ENCODE results near the gene ERVK3-1.
A peak's percentile ranks its signal among the peaks of the same experiment; 100 is the strongest.

ERVK3-1 gene

DNA sequence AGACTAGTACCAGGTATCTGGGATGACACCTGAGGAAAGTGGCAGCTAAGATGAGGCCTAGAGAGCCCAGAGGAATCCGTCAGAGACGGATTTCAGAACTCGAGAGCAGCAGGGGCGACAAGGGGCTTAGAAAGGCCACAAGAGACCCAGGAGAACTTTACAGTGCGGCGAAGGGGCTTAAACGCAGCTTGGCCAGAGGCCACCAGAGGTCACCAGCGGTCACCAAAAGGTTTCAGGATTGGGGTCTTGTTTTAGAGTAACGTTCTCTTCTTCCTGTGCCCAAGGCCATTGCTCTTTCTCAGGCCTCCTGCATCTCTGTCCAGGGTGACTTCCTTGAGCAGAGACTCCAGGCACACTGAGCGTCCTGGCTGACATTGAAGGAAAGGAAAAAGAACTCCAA, 23.8 kb downstream of the ERVK3-1 start:
- Histone ChIP-seq H3K79me2 (ENCODE audit: control insufficient read depth, insufficient read depth, low read length, poor library complexity) (peaks cover 9% of the 10 kb centered on the region), H3K4me3 (ENCODE audit: low read depth, low read length) (no peak overlapping the region), H3K4me2 (ENCODE audit: low read length) (no peak overlapping the region), H2BK120ac (ENCODE audit: insufficient read depth, low read length, poor library complexity) (no peak overlapping the region), H3K36me3 (ENCODE audit: control insufficient read depth in 1 of 2, insufficient read depth in 2 of 2, low read length in 2 of 2) (no peaks in the 10 kb centered on the region), H3K23ac (ENCODE audit: low read length) (no peak overlapping the region), H3K27ac (ENCODE audit: low read depth, low read length) (no peak overlapping the region), H3K27me3 (ENCODE audit: insufficient read depth, low read length) (no peaks in the 10 kb centered on the region), H4K12ac (ENCODE audit: low read depth, low read length) (no peak overlapping the region), H4K91ac (ENCODE audit: low read depth, low read length) (no peak overlapping the region), H3K4ac (ENCODE audit: low read depth, low read length) (no peak overlapping the region), H4K8ac (ENCODE audit: low read depth, low read length) (no peak overlapping the region), H3K18ac (ENCODE audit: low read length) (no peak overlapping the region), H3K4me1 (ENCODE audit: control insufficient read depth in 1 of 2, insufficient read depth in 2 of 2, low read length in 2 of 2) (peaks cover 0 to 9% of the 10 kb centered on the region in 2 experiments), H3K79me1 (ENCODE audit: low read length) (peaks cover 5% of the 10 kb centered on the region), H3K9me3 (ENCODE audit: insufficient read depth, low read depth, low read length) (no peaks in the 10 kb centered on the region), H2AK5ac (ENCODE audit: low read length) (no peak overlapping the region), H3K9ac (ENCODE audit: low read length) (no peak overlapping the region), H2BK12ac (ENCODE audit: low read length) (no peak overlapping the region), H2AFZ (ENCODE audit: insufficient read depth, low read length, poor library complexity) (no peak overlapping the region), H2BK5ac (ENCODE audit: low read depth, low read length, poor library complexity) (no peak overlapping the region), H3K14ac (ENCODE audit: low read length) (no peak overlapping the region)
- no CpG with 5 or more reads among the region's 10 CpGs for WGBS (ENCODE audit: extremely low coverage, insufficient coverage, insufficient read length)
- DNase-seq, result no peak

DNA sequence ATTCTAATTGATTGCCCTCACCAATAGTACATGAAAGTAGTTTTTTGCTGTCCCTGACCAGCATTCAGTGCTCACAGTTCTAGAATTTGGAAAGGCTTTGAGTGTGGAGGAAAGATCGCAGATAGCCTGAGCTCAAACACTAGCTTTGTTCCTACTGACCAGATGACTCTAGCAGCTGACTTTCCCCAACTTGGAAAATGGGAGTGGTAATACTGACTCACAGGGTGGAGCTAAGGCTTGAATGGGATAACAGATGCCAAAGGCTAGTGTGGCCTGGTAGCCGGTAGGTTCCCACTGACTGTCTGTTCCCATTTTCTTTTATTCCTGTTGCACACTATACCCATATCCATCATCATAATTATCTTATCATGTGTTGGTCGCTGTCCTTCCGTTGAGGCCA, 25.3 kb downstream of the ERVK3-1 start:
- WGBS (ENCODE audit: extremely low coverage, insufficient coverage, insufficient read length), result no CpG with 5 or more reads among the region's 4 CpGs
- peaks cover 6 to 8% of the 10 kb centered on the region in 2 experiments for H3K36me3 ChIP-seq (ENCODE audit: control insufficient read depth in 1 of 2, insufficient read depth in 2 of 2, low read length in 2 of 2)

DNA sequence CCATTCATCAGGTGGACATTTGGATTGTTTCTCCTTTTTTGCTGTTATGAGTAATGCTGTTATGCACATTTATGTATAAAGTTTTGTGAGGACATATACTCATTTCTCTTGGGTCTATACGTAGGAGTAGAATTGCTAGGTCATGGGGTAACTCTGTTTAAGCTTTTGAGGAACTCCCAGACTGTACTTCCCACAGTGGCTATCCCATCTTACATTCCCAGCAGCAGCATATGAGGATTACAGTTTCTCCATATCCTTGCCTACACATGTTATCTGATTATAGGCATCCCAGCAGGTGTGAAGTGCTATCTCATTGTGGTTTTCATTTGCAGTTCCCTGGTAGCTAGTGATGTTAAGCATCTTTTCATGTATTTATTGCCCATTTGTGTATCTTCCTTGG, 27.5 kb downstream of the ERVK3-1 start:
- H3K4ac ChIP-seq (ENCODE audit: low read depth, low read length), result no peak overlapping the region
- H4K91ac ChIP-seq (ENCODE audit: low read depth, low read length), result no peak overlapping the region
- no peak overlapping the region for H3K14ac ChIP-seq (ENCODE audit: low read length)
- H3K79me2 ChIP-seq (ENCODE audit: control insufficient read depth, insufficient read depth, low read length, poor library complexity), result no peaks in the 10 kb centered on the region
- no peak overlapping the region for H3K4me2 ChIP-seq (ENCODE audit: low read length)
- H3K36me3 ChIP-seq (ENCODE audit: control insufficient read depth in 1 of 2, insufficient read depth in 2 of 2, low read length in 2 of 2), result peaks cover 12 to 24% of the 10 kb centered on the region in 2 experiments
- no CpG with 5 or more reads among the region's 1 CpG for WGBS (ENCODE audit: extremely low coverage, insufficient coverage, insufficient read length)
- peaks cover under 1% of the 10 kb centered on the region for H3K9me3 ChIP-seq (ENCODE audit: insufficient read depth, low read depth, low read length)
- DNase-seq, result no peak
- H3K79me1 ChIP-seq (ENCODE audit: low read length), result no peaks in the 10 kb centered on the region
- H2AFZ ChIP-seq (ENCODE audit: insufficient read depth, low read length, poor library complexity), result no peak overlapping the region
- H4K12ac ChIP-seq (ENCODE audit: low read depth, low read length), result no peak overlapping the region
- no peak overlapping the region for H3K27ac ChIP-seq (ENCODE audit: low read depth, low read length)
- no peak overlapping the region for H3K18ac ChIP-seq (ENCODE audit: low read length)
- H2AK5ac ChIP-seq (ENCODE audit: low read length), result no peak overlapping the region
- no peaks in the 10 kb centered on the region for H3K27me3 ChIP-seq (ENCODE audit: insufficient read depth, low read length)
- no peak overlapping the region for H3K23ac ChIP-seq (ENCODE audit: low read length)
- no peak overlapping the region for H2BK5ac ChIP-seq (ENCODE audit: low read depth, low read length, poor library complexity)
- H2BK12ac ChIP-seq (ENCODE audit: low read length), result no peak overlapping the region
- H3K4me1 ChIP-seq (ENCODE audit: control insufficient read depth in 1 of 2, insufficient read depth in 2 of 2, low read length in 2 of 2), result peaks cover 0 to 3% of the 10 kb centered on the region in 2 experiments
- no peak overlapping the region for H2BK120ac ChIP-seq (ENCODE audit: insufficient read depth, low read length, poor library complexity)
- no peak overlapping the region for H3K9ac ChIP-seq (ENCODE audit: low read length)
- H4K8ac ChIP-seq (ENCODE audit: low read depth, low read length), result no peak overlapping the region
- no peak overlapping the region for H3K4me3 ChIP-seq (ENCODE audit: low read depth, low read length)

More for the DNA sequence above, 25.3 kb downstream of the ERVK3-1 start:
- no peak overlapping the region for H3K27ac ChIP-seq (ENCODE audit: low read depth, low read length)
- no peak overlapping the region for H2AK5ac ChIP-seq (ENCODE audit: low read length)
- H3K9me3 ChIP-seq (ENCODE audit: insufficient read depth, low read depth, low read length), result no peaks in the 10 kb centered on the region
- peaks cover 0 to 9% of the 10 kb centered on the region in 2 experiments for H3K4me1 ChIP-seq (ENCODE audit: control insufficient read depth in 1 of 2, insufficient read depth in 2 of 2, low read length in 2 of 2)
- H3K14ac ChIP-seq (ENCODE audit: low read length), result no peak overlapping the region
- H4K91ac ChIP-seq (ENCODE audit: low read depth, low read length), result no peak overlapping the region
- H3K79me1 ChIP-seq (ENCODE audit: low read length), result peaks cover 5% of the 10 kb centered on the region
- H2BK12ac ChIP-seq (ENCODE audit: low read length), result no peak overlapping the region
- no peak overlapping the region for H2BK120ac ChIP-seq (ENCODE audit: insufficient read depth, low read length, poor library complexity)
- H3K18ac ChIP-seq (ENCODE audit: low read length), result no peak overlapping the region
- H4K12ac ChIP-seq (ENCODE audit: low read depth, low read length), result no peak overlapping the region
- H3K27me3 ChIP-seq (ENCODE audit: insufficient read depth, low read length), result no peaks in the 10 kb centered on the region
- H2BK5ac ChIP-seq (ENCODE audit: low read depth, low read length, poor library complexity), result no peak overlapping the region
- no peak overlapping the region for H3K23ac ChIP-seq (ENCODE audit: low read length)
- no peak overlapping the region for H3K4me2 ChIP-seq (ENCODE audit: low read length)
- no peak overlapping the region for H2AFZ ChIP-seq (ENCODE audit: insufficient read depth, low read length, poor library complexity)
- H3K4ac ChIP-seq (ENCODE audit: low read depth, low read length), result no peak overlapping the region
- H3K79me2 ChIP-seq (ENCODE audit: control insufficient read depth, insufficient read depth, low read length, poor library complexity), result peaks cover 9% of the 10 kb centered on the region
- H4K8ac ChIP-seq (ENCODE audit: low read depth, low read length), result no peak overlapping the region
- no peak overlapping the region for H3K4me3 ChIP-seq (ENCODE audit: low read depth, low read length)
- H3K9ac ChIP-seq (ENCODE audit: low read length), result peak overlapping the region; percentile 5
- DNase-seq, result no peak

DNA sequence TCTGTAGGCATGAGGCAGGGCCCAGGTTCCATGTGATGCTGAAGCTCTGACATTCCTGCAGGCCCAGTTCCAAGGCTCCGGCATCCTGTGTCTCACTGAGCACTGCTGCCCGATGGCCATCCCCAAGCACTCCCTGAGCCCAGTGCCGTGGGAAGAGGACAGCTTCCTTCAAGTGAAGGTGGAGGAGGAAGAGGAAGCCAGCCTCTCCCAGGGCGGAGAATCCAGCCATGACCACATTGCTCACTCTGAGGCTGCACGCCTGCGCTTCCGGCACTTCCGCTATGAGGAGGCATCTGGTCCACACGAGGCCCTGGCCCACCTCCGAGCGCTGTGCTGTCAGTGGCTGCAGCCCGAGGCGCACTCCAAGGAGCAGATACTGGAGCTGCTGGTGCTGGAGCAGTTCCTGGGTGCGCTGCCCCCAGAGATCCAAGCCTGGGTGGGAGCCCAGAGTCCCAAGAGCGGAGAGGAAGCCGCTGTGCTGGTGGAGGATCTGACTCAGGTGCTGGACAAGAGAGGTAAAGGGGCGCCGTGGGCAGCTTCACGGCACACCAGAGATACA, 29.6 kb downstream of the ERVK3-1 start:
- H2BK12ac ChIP-seq (ENCODE audit: low read length), result no peak overlapping the region
- no peak overlapping the region for H3K14ac ChIP-seq (ENCODE audit: low read length)
- H3K4me2 ChIP-seq (ENCODE audit: low read length), result no peak overlapping the region
- no CpG with 5 or more reads among the region's 19 CpGs for WGBS (ENCODE audit: extremely low coverage, insufficient coverage, insufficient read length)
- H3K4me1 ChIP-seq (ENCODE audit: control insufficient read depth in 1 of 2, insufficient read depth in 2 of 2, low read length in 2 of 2), result no peaks in the 10 kb centered on the region
- no peaks in the 10 kb centered on the region for H3K79me2 ChIP-seq (ENCODE audit: control insufficient read depth, insufficient read depth, low read length, poor library complexity)
- no peak overlapping the region for H2BK120ac ChIP-seq (ENCODE audit: insufficient read depth, low read length, poor library complexity)
- H3K27me3 ChIP-seq (ENCODE audit: insufficient read depth, low read length), result no peaks in the 10 kb centered on the region
- H2AFZ ChIP-seq (ENCODE audit: insufficient read depth, low read length, poor library complexity), result no peak overlapping the region
- peaks cover 10% of the 10 kb centered on the region for H3K9me3 ChIP-seq (ENCODE audit: insufficient read depth, low read depth, low read length)
- no peak overlapping the region for H3K27ac ChIP-seq (ENCODE audit: low read depth, low read length)
- no peak for DNase-seq
- H3K36me3 ChIP-seq (ENCODE audit: control insufficient read depth in 1 of 2, insufficient read depth in 2 of 2, low read length in 2 of 2), result peaks cover 30 to 45% of the 10 kb centered on the region in 2 experiments
- no peak overlapping the region for H3K23ac ChIP-seq (ENCODE audit: low read length)
- no peak overlapping the region for H4K12ac ChIP-seq (ENCODE audit: low read depth, low read length)
- H2AK5ac ChIP-seq (ENCODE audit: low read length), result no peak overlapping the region
- H3K18ac ChIP-seq (ENCODE audit: low read length), result no peak overlapping the region
- H4K8ac ChIP-seq (ENCODE audit: low read depth, low read length), result no peak overlapping the region
- H3K79me1 ChIP-seq (ENCODE audit: low read length), result no peaks in the 10 kb centered on the region
- no peak overlapping the region for H2BK5ac ChIP-seq (ENCODE audit: low read depth, low read length, poor library complexity)
- no peak overlapping the region for H4K91ac ChIP-seq (ENCODE audit: low read depth, low read length)
- H3K9ac ChIP-seq (ENCODE audit: low read length), result no peak overlapping the region
- H3K4ac ChIP-seq (ENCODE audit: low read depth, low read length), result no peak overlapping the region
- no peak overlapping the region for H3K4me3 ChIP-seq (ENCODE audit: low read depth, low read length)
